ENCODE measurements around the gene NOL6.
"Not testable (repeated sequence)": the region's sequence is repeated elsewhere in the genome, so short reads cannot be mapped to it uniquely, and the experiment has no call there.

The NOL6 gene

GRCh38 chr9:33473643-33474352 is at the start of gene NOL6:
TSS of gene NOL6 (minus strand) at chr9:33473924. CDS start at chr9:33473842, 82 bp downstream.
- DNase-seq, result peak; percentile 99

GRCh38 chr9:33521861-33522260 is 48.1 kb upstream of the NOL6 start:
- DNase-seq, result not testable (repeated sequence)

GRCh38 chr9:33517934-33518577 is 44.3 kb upstream of the NOL6 start:
- not testable (repeated sequence) for DNase-seq

- DNase-seq, result peak; percentile 25
Measured at GRCh38 chr9:33517373-33517772, 43.6 kb upstream of the NOL6 start.

- DNase-seq, result not testable (repeated sequence)
Measured at GRCh38 chr9:33516397-33516796, 42.7 kb upstream of the NOL6 start.

- DNase-seq, result not testable (repeated sequence)
Measured at GRCh38 chr9:33515342-33515995, 41.7 kb upstream of the NOL6 start.

- not testable (repeated sequence) for DNase-seq
Measured at GRCh38 chr9:33512535-33512934, 38.8 kb upstream of the NOL6 start.

- not testable (repeated sequence) for DNase-seq
Measured at GRCh38 chr9:33511184-33511517, 37.4 kb upstream of the NOL6 start.

GRCh38 chr9:33510262-33511183 is 36.8 kb upstream of the NOL6 start:
- peak; percentile 27 for DNase-seq

GRCh38 chr9:33506626-33507370 is 33.1 kb upstream of the NOL6 start:
- no peak for DNase-seq

GRCh38 chr9:33498387-33498786 is 24.7 kb upstream of the NOL6 start:
- DNase-seq, result no peak

GRCh38 chr9:33493819-33494218 is 20.1 kb upstream of the NOL6 start:
- not testable (repeated sequence) for DNase-seq

GRCh38 chr9:33489066-33489465 is 15.3 kb upstream of the NOL6 start:
- DNase-seq, result no peak

- not testable (repeated sequence) for DNase-seq
Measured at GRCh38 chr9:33485312-33485711, 11.6 kb upstream of the NOL6 start.

GRCh38 chr9:33480976-33481375 is 7.3 kb upstream of the NOL6 start:
- no peak for DNase-seq

- DNase-seq, result no peak
Measured at GRCh38 chr9:33480106-33480505, 6.4 kb upstream of the NOL6 start.

GRCh38 chr9:33476503-33476902 is 2.8 kb upstream of the NOL6 start:
- DNase-seq, result no peak

- no peak for DNase-seq
Measured at GRCh38 chr9:33475357-33475756, 1.6 kb upstream of the NOL6 start.

GRCh38 chr9:33472881-33473615 is 676 bp downstream of the NOL6 start:
- DNase-seq, result no peak

- DNase-seq, result no peak
Measured at GRCh38 chr9:33472171-33472880, 1.4 kb downstream of the NOL6 start.

- no peak for DNase-seq
Measured at GRCh38 chr9:33471361-33471760, 2.4 kb downstream of the NOL6 start.
